A673 (cell line): ENCODE measurements around the gene CDH6.

Experiments used
- CTCF ChIP-seq: fragments of 300-800, 200-600 bp; sonication (generic); conservative IDR thresholded peaks from 2 replicates; pipeline ENCODE4 v1.5.1; 2017; ENCODE audit warnings: low read depth, mild to moderate bottlenecking, antibody characterized with exemption, low read length, moderate library complexity, mixed read lengths
- EZH2 ChIP-seq: fragments of 200-600 bp; sonication (generic); IDR thresholded peaks from 2 replicates; pipeline ENCODE4 v1.6.1; 2017; ENCODE audit warnings: borderline replicate concordance, low read depth, mild to moderate bottlenecking, mixed read lengths, antibody characterized with exemption, low read length; ENCODE audit not compliant: poor library complexity, severe bottlenecking

- TF ChIP-seq CTCF (no peak), EZH2 (no peak)
These were observed 27.8 kb upstream of the CDH6 start for GRCh38 chr5:31165729-31166128.
